ENCODE data around the gene CD44.

The CD44 gene

DNA sequence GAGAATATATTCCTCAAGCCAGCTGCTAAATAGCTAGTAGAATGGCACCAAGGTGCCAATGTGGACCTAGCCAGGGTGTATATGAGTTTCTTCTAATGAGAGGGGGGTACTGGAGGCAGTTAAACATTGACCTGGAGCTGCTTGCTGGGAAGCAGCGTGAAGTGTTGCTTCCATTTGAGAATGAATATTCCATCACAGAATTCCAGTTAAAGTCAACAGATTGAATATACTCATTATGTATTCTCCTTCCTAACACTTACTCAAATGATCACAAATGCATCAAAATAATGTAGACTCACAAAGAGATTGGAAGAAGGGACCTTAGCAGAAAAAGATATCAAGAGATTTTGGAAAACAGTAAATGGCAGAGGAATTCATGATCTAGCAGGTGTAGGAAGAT, 102.1 kb downstream of the CD44 start:
- DNase-seq, result no peak

DNA sequence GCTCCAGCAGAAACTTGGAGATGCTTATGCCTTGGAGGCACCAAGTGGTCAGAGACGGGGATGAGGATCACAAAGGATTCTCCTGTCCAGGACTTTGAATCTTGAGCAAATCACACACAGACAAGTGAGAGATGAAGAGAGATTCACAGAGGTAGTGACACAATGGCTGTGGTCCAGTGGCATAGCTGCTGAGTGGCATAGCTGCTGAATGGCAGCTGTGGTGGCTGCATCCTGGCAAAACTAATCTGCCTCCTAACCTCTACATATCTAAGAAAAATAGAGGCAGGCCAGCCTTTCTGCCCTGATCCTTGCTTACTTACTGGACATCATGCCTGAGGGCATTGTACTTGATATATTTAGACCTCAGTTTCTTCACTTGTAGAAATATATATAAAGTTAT, 102.6 kb downstream of the CD44 start:
- DNase-seq, result no peak

GRCh38 chr11:35242412-35243242, 103.7 kb downstream of the CD44 start:
- DNase-seq, result no peak

DNA sequence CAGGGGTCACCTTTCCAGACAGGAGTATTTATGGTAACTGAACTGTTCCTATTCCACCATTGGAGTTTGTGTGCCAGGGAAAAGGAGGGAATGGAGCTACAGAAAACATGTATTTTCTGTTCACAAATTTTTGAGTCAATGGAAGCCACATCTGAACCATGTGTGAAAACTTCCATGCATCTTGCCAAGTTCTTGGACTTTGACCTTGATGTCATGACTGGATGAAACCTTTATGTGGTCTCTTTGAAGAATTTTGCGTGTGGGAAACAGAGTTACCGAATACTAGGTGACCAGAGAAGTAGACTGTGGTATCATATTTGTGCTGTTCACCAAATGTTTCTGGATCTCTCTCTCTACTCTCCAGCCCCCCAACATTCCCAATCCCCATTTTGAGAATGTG, 104.8 kb downstream of the CD44 start:
- no peak for DNase-seq

DNA sequence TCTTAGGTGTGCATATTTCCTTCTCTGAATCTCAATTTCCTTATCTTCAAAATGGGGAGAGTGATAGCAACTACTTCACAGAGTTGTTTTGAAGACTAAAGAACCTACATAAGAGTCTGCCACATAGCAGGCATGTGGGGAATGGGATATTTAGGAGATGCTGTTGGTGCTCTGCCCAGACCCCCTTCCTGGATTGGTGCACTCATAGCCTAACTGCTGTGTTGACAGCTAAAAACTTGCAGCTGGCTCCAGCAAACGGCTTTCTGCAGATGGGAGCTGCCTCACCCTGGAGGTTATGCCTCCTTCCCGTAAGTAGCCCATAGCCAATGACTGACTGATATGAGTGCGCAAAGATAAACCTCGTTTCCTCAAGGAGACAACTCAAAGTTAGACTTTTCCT, 106.1 kb downstream of the CD44 start:
- DNase-seq, result no peak

GRCh38 chr11:35245786-35246185, 106.8 kb downstream of the CD44 start:
- DNase-seq, result no peak

DNA sequence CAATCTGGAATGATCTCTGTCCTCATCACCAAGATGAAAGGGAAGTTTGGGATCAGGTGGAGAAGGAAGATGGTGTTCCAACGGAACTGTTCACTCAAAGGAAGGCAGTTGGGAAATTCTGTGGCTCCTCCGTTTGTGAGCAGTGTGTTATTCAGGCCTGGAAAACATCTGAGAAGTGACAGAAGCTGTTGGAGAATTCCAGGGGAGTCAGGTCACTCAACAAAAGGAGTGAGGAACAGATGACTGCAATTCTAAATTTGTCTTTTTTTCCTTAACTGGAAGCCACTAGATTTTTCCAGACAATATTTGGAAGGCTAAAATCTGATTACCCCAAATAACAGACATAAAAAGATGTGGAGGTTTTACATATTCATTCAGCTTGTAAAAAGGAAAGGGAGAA, 107.8 kb downstream of the CD44 start:
- peak; percentile 78 for DNase-seq

GRCh38 chr11:35247428-35247827, 108.5 kb downstream of the CD44 start:
- DNase-seq, result no peak

- no peak for DNase-seq
These were observed 108.9 kb downstream of the CD44 start for GRCh38 chr11:35247863-35248262.

DNA sequence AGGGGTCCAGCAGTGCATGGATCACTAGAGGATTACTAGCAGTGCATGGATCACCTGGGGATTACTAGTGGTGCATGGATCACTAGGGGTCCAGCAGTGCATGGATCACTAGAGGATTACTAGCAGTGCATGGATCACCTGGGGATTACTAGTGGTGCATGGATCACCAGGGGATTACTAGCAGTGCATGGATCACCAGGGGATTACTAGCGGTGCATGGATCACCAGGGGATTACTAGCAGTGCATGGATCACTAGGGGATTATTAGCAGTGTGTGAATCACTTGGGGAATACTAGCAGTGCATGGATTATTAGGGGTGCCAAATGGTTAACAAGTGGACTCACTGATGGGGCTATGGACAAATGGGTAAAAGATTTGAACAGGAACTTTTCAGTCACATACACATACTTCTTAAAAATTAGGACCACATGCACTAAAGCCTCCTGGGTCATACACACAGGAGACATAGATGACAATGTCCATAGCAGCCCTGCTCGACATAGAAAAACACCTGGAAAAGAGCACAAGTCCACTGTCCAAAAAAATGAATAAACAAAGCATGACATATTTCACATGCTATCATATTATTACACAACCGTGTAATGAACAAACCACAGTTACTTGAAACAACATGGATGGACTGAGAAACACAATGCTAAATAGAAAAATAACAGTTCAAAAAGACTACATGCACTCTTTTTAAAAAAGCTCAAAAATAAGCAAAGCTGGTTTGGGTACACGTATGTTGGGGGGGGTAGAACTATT, 109.8 kb downstream of the CD44 start:
- no peak for DNase-seq

GRCh38 chr11:35250192-35250591, 111.2 kb downstream of the CD44 start:
- DNase-seq, result no peak

DNA sequence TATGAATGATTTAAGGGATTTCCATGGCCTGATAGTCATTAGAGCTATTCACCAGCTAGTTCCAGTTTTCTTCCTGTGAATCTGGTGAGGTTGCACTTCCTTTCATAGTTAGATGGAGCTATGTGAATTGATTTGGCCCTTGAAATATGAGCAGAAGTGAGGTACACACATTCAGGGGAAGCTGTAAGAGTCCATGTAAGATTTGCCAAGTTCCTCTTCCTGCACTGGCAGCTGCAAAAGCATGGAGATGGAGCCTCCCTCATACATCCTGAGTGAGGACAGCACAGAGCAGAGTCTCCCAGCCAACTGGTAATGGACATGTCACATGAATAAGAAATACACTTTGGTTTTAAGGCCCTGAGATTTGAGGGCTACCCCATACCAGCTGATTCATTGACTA, 111.7 kb downstream of the CD44 start:
- DNase-seq, result no peak

GRCh38 chr11:35253237-35253636, 114.3 kb downstream of the CD44 start:
- DNase-seq, result no peak

- no peak for DNase-seq
These were observed 116.5 kb downstream of the CD44 start for GRCh38 chr11:35255514-35255913.

DNA sequence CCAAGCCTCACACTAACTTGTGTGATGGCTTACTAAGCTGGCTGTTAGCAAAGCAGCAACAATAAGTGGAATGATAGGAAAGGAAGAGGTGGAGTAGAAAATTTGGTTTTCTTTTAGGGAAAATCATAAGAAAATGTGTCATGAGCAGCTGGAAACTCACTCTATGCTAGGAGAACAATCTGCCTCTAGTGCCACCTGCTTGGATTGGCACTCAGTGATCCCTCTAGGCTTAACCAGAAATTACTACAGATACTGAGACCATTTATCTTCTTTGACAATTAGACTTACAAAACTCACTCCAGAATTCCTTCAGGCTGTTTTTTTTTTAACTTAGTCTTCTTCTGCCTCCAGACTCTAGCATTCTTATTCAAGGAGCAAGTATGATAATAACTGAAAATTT, 117.3 kb downstream of the CD44 start:
- no peak for DNase-seq

DNA sequence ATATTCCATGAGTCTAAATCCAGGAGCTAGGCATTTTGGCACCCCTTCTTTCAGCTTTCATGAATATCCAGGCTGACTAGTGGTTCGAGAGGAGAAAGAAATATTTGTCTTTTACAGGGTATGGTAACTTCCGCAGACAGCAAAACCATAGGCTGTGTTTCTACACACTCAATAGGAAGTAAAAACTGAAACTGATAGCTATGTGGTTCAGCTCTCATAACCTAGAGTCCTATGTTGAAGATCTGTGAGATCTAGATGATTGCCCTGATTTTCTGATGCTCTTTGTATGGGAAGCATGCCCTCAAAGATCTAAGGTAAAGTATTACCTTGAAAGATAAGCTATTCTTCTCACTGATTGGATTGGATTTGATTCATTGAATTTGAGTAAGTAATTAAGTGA, 118.3 kb downstream of the CD44 start:
- no peak for DNase-seq

DNA sequence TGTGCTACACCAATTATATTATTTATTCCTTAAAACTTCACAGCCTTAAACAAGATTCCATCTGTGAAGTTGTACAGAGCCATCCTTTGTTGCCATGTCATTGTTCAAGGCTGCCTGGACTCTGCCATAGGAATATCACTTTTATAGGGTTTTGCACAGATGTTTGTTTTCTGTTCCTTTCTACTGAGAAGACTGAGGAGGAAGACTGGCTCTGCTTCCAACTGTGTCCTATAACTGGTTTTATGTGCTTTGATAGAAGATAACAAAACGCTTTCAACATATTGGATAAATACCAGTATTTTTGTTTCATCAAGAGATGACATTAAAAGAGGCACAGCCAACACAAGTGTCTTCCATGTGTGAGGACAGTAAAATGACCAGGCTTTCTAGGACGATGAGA, 120.6 kb downstream of the CD44 start:
- no peak for DNase-seq

- no peak for DNase-seq
These were observed 121.5 kb downstream of the CD44 start for GRCh38 chr11:35260342-35260985.

GRCh38 chr11:35261197-35261596, 122.2 kb downstream of the CD44 start:
- DNase-seq, result no peak

DNA sequence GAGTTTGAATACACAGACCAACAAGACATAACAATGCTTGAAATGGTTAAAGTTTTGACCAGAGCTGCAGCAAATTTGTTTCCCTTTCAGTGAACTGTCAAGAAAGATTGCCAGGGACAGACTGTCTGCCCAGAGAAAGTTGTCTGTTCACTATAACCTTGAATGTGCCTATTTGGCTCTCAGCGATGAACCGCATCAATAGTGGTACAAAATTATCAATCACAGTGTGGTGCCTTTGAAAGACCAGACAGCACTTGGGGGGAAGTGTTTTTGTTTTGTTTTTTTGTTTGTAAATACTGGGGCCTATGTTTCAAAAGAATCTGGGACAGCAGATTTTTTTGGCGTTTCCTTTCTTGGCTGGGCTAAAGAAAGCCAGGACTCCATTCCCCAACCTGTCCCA, 123.1 kb downstream of the CD44 start:
- no peak for DNase-seq

DNA sequence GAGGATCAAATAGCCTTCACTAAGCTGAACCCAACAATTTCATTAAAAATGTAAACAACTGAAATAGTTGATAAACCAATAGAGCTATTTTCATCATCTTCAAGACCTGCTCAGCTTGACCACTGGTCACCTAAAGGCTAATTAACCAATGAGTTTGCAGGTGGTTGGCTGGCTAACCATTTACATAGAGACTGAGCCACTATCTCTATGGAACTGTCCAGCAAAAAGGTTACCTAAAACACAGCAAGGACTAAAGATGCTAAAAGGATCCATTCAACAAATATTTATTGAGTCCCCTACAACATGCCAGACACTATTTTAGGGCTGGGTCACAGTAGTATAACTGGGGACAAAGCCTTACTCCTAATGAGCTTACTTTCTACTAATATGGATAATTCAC, 123.8 kb downstream of the CD44 start:
- DNase-seq, result no peak

- no peak for DNase-seq
These were observed 126.9 kb downstream of the CD44 start for GRCh38 chr11:35265755-35266454.

DNA sequence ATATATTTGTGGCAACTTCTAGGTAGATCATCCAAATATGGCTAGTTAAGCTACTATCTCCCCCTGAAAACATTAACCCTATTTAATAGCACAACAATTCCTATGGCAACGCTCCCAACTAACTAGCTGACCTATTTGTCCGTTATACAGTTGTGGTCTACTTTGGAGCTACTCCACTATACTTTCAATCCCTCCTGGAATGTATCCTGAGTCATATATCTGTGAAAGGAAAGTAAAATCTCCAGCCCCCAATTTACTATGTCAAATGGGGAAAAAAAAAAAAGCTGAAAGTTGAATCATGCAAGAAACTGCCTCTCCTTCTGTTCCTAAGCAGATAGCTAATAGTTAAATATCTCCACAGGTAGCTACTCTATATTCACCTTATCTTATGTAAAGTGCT, 128.5 kb downstream of the CD44 start:
- DNase-seq, result no peak
